ENCODE data around the gene SCN7A.
"Not testable (repeated sequence)": the region's sequence is repeated elsewhere in the genome, so short reads cannot be mapped to it uniquely, and the experiment has no call there.

The SCN7A gene

DNA sequence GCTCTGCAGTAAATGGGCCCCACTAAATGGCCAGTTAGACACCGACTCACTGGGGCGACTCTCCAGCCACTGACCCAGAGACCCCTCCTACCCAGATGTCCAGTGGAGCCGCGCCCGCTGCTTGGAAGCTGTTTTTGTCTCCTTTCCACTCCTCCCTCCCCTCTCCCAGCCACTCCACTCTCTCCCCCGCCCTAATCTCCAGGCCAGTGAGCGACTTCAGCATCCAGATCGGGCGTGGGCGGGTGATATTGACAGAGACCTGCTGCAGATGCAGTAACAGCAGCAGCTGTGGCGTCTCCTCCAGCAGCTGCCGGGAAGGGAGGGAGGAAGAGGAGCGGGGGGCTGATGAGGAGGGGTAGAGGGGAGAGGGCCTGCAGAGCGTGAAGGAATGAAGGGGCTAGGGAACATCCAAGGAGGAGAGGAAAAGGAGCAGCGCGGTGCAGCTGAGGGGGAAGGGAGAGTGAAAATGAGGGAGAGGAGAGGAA, at the start of gene SCN7A:
TSS of gene SCN7A (minus strand) at position 110 of the 485 bp plus-strand sequence. CDS start 16,553 bp downstream, outside the sequence.
- DNase-seq: peak; percentile 31 to 63 (median 58)

GRCh38 chr2:166539340-166540162, 45.5 kb upstream of the SCN7A start:
- peak; percentile 14 to 72 (median 70) for DNase-seq

DNA sequence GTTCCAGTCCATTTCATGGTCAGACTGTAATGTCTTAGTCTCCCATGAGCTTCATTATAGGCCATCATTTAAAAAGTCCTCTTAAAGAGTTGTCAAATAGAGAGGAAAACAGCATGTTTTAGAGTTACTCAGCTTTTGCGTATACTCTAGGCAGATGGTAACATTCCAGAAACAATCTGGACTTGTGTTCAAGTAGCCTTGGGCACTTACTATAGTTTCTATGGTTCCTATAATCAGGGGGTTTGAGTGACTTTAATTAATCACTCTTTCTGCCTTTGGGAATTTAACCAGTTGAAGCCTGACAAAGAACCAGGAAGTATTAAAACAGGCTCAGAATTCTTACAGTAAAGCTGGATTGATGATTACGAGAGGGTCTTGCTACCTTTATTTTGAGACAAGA, 42.1 kb upstream of the SCN7A start:
- no peak for DNase-seq

DNA sequence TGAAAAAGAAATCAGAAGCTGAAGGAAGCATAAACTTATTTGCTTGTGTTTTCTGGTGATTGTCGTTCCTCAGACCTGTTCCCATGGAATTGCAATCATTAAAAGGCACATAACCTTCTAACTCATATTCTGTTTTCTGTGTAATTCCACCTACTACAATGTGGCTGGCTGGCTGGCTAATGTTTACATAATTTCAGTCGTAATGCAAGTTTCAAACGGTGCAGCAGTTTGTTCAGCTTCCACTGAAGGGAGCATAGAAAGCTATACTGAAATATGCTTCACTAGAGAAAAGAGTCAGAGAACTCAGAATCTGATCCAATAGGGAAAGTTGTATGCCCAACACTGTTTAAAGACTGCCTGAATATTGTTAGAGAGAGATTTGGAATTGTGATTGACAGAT, 27.1 kb upstream of the SCN7A start:
- DNase-seq: no peak

- no peak for DNase-seq
These were observed 26.6 kb upstream of the SCN7A start for GRCh38 chr2:166520604-166521003.

DNA sequence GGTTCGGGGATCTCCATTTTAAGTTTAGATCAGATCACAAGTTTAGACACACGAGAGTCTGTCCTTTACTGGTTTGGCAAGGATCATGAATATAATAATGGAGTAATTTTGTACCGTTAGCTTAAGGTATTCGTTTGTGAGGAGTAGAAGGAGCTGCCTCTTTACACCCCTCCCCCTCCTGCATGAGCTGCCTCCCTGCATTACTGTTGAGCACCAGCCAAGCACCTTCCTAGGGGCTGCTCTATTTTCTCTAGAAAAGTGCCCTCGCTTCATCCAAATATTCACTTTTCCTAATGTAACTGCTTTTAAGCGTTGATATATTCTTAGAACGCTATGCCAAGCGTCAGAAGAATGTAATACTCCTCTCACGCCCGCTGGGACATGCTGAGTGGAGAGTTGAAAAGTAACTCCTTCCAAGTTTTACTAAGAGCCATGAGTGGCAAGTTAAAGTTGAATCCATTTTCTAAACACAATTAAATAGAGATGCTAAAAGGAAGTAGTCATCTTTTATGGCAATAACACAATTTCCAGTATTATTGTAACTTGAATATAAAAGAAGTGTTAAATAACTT, 25.4 kb upstream of the SCN7A start:
- DNase-seq: no peak

DNA sequence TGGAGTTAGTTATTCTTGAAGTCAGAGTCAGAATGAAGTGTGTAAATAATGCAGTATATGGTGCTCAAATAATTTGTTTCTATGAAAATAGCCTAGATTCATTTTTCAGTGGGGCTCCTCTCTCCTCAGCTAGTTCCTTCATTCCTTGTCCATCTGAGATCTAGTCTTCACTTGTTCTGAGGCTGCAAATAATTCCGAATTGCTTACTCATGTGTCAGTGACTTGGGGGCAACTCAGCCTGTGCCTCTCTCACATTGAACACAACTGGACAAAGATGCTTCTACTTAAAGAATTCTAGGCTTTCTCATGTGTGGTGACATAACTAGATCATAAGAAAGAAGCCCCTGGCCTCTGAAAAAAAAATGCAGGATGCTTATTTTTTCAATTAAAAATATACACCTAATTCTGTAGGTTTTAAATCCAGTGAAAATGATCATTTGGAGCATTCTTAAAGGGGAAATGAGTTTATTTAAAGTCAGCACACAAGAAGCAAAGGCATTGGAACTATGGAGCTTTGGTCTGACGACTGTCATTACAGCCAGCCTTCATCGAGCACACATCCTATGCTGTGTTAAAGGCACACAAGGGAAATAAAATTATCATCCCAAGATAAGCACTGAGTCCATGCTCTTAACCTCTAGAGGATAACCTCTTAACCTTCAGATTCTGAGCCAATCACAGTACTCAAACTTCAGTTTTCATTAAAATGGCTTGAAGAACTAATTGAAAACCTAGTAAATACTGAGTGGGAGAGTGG, 24.8 kb upstream of the SCN7A start:
- DNase-seq: no peak

DNA sequence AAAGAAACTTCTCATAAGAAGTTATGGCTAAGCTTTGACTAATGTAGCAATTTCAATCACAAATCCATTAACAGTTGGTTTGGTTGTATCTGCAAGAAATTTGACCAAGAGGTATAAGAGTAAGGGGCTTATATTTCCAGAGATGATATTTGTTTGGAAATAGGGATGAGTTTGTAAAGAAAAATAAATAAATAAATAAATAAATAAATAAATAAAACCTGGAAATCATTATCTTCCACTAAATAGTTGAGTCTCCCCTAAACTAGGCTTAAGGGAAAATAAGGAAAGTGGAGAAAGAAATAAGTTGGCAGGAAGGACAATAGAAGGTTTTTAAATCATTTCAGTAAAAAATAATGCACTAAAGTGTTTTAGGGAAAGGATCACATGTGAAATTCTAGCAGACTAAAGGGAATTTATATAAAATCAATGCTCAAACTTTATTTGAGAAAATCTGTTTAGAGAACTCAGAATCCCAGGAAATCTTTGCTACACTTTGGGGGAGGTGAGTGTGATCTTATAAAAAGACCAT, 23.5 kb upstream of the SCN7A start:
- DNase-seq: no peak

- peak in 2 of 3 experiments; percentile 2 to 25 for DNase-seq
These were observed 22.8 kb upstream of the SCN7A start for GRCh38 chr2:166516712-166517303.

DNA sequence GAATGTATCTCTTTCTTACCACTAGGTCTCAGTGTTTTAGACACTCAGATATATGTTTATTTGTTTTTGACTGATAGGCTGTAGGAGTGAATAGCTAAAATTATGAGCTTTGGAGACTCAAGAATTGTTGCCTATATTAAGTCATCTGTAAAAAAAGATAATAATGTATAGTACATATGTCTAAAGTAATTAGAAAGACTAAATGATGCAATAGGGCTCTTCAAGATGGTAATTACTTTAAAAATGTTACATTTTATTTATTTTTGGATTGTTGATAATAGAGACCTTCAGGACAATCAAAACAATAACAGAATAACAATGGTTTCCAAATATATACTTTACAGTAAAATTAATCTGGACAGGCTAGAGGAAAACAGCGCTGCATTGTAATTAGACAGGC, 19.9 kb upstream of the SCN7A start:
- no peak for DNase-seq

GRCh38 chr2:166499281-166499680, 5.2 kb upstream of the SCN7A start:
- DNase-seq: no peak

DNA sequence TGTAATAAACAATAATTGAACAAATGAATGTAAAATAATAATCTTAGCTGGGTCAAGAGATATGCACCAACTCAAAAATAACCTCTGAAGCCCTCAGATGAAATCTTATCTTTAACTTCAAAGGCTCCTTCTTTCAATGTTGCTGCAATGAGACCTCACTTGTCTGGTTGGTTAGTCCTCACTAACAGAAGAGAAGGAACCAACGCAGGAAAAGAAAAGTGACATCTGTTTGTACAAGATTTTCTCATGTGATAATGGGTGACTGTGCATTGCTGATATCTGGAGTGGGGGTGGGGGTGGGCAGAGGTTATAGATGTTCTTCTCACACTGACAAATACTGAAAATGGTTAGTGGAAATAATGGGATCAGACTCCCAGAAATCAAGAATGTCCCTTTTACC, 2.6 kb downstream of the SCN7A start:
- no peak for DNase-seq

DNA sequence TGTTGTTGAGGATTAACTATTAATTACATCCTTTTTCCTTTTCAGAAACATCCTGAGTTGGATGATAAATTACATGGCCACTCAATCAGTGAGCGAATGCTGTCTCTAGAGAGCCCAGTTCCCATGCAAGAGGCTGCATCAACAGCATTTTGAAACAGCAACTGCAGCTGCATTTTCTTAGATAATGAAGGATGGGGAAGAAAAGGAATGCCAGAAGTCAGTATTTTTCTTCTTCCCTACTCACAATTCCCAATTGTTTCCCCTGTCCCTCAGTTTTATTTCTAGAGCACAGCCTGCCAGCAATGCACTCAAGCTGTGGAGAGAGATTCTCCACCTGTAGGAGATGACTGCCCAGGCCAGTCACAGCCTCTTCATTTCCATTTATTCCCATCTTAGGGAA, 6.9 kb downstream of the SCN7A start:
- no peak for DNase-seq

DNA sequence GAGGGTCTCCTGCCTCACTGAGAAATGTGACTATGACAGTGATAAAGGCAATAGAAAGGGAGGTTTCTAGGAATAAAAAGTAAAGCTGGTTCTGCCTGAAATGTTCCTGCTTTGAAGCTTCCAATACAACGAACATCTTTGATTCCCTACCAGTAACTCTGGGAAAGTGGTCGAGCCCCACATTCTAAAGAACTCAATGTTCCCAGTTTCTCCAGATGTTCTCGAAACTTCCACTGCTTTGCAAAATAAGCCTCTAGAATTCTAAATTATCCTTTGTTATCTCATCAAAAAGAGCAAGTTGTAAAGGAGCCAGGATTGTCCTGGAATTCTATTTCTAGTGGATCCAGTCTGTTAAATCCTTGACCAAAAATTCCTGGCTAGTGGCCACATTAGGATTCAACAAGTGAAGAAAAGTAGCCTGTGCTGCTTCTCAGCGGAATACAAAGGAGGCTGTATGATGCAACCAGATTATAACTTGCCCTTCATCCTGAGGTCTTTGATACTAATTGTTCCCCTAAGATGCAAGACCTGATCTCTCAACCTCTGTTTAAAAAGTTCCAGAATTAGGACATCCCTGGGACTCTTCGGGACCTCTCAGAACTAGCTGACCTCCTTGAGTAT, 8.4 kb downstream of the SCN7A start:
- no peak for DNase-seq

DNA sequence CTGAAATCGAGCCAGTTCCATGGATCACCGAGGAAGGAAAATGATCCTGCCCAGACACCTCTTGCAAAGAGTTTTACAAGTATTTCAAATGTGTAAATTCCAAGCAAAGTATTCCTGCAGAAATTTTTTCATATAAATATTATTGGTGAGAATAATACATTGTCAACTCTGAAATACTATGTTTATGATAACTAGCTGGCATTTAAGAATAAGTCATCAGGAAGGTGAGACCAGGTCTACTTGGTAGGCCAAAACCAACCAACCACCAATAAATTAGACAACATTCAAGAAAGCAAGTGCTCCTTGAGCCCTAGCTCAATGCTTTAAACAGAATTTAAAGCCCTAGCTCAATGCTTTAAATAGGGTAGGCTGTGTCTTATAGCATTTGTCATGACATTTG, 21.7 kb downstream of the SCN7A start:
- DNase-seq: no peak

DNA sequence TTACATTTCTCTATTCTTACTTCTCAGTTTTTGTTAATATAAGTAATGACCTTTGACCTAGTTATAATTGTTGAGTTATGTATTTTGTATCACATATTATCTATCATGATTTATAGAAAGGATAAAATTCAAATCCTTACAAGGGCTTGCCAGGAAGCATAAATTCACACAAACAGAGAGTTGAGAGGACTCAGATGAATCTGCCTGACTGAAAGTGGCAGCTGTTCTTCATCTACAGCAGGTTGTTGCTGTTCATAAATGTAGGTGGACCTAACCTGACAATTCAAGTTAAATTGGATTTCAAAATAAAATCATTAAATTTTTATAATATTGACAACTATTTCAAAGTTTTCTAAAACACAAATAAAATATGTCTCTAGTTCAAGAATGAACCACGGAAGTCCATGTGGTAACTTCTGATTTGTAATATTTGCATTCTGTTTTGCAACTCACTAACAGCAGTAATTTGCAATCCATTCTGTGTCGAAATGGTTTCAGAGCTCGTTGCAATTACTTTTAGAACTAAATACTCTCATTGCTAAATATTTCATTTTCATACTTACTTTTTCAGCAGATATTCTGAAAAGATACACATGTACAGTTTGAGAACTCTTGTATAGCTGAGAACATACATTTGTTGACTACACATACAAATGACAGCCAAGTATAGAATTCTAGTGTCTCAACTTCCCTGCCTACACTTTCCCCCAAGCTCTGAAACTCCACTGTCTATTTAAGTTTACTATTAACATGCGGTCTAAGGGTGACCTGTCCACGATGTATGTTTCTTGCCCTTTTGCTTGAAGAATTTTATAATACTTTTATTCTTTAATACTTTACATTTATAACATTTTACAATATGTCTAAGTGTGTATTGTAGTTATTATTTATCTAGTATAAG, 25.7 kb downstream of the SCN7A start:
- no peak for DNase-seq

GRCh38 chr2:166464187-166464586, 29.9 kb downstream of the SCN7A start:
- DNase-seq: no peak

GRCh38 chr2:166463640-166464039, 30.4 kb downstream of the SCN7A start:
- no peak for DNase-seq

DNA sequence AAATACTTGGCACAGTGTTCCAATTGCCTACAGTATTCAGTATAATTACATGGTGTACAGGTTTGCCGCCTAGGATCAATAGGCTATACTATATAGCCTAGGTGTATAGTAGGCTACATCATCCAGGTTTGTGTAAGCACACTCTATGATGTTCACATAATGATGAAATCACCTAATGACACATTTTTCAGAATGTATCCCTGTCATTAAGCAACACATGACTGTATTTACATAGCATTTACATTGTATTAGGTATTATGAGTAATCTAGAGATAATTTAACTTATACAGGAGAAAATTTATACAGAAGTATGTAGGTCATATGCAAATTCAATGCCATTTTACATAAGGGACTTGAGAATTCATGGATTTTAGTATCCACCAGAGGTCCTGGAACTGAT, 35.4 kb downstream of the SCN7A start:
- DNase-seq: no peak

DNA sequence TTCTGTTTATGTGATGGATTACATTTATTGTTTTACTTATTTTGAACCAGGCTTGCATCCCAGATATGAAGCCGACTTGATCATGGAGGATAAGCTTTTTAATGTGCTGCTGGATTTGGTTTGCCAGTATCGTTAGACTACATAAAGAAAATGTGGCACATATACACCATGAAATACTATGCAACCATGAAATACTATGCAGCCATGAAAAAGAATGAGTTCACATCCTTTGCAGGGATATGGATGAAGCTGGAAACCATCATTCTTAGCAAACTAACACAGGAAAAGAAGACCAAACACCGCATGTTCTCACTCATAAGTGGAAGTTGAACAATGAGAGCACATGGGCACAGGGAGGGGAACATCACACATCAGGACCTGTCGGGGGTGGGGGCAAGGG, 38.2 kb downstream of the SCN7A start:
- not testable (repeated sequence) for DNase-seq

- DNase-seq: no peak
These were observed 39.9 kb downstream of the SCN7A start for GRCh38 chr2:166454006-166454595.
